Activated naive CD8-positive, alpha-beta T cell treated with anti-CD3 and anti-CD28 coated beads, Interleukin-2, amount 10 ng/mL, durations not matched to agents 7 days and 5 days (primary cell): ENCODE results near the gene PELO. TPM values are rescaled to one million over a fixed set of nuclear protein-coding genes. Genes with fewer than 3 reads are reported as not detected.
A peak's percentile ranks its signal among the peaks of the same experiment; 100 is the strongest.
"Not testable (repeated sequence)": the region's sequence is repeated elsewhere in the genome, so short reads cannot be mapped to it uniquely, and the experiment has no call there.

ENCODE experiments used
- ATAC-seq: fragments of 150-1000 bp; cut with Tn5 transposase; one replicate; pipeline ENCODE4 v1.10.0; 2021; ENCODE audit warnings: low read depth, moderate library complexity
- POLR2A ChIA-PET: fragments of 350-600 bp; sonication (Branson Sonifier 250); formaldehyde crosslinking; loops from one replicate; lab custom pipeline; 2021; ENCODE audit warnings: antibody characterized with exemption; lab: Charles Lee
- DNase-seq: peaks from one replicate; pipeline ENCODE4 v3.0.0; 2021
- H3K27ac Mint-ChIP-seq: one replicate; pipeline ENCODE4 v1.8.0; 2022; ENCODE audit warnings: mild to moderate bottlenecking, mixed read lengths
- H3K27me3 Mint-ChIP-seq: one replicate; pipeline ENCODE4 v1.8.0; 2022; ENCODE audit warnings: mild to moderate bottlenecking, moderate library complexity, mixed read lengths
- H3K36me3 Mint-ChIP-seq: one replicate; pipeline ENCODE4 v1.8.0; 2021; ENCODE audit warnings: mild to moderate bottlenecking, mixed read lengths
- H3K4me1 Mint-ChIP-seq: one replicate; pipeline ENCODE4 v1.8.0; 2021; ENCODE audit warnings: mixed read lengths
- H3K4me3 Mint-ChIP-seq: one replicate; pipeline ENCODE4 v1.8.0; 2022; ENCODE audit warnings: mild to moderate bottlenecking, moderate library complexity, mixed read lengths
- H3K9me3 Mint-ChIP-seq: one replicate; pipeline ENCODE4 v1.8.0; 2021; ENCODE audit warnings: mixed read lengths
- total RNA-seq, 2 experiments: library from RNA; stranded (reverse); gene quantifications; one replicate each; pipeline ENCODE4 v1.2.3, GENCODE V29; 2021

Gene PELO
- total RNA-seq, 2 experiments from 2014 or later = 24.0 to 24.2 TPM

GRCh38 chr5:52808316-52808901, 20.7 kb downstream of the PELO start:
- ATAC-seq (no peak), DNase-seq (no peak)
- Mint-ChIP-seq H3K9me3 (no peaks in the 10 kb centered on the region), H3K27me3 (no peaks in the 10 kb centered on the region), H3K4me1 (peaks cover 16% of the 10 kb centered on the region), H3K36me3 (peaks cover 15% of the 10 kb centered on the region), H3K4me3 (no peak overlapping the region), H3K27ac (no peak overlapping the region)
- POLR2A ChIA-PET = interaction anchor here (0.6 kb wide), 1 partner anchor 8 kb away, joined by 3 read pairs; no protein-coding TSS in a partner anchor

GRCh38 chr5:52809884-52810283, 22.2 kb downstream of the PELO start:
- peaks cover 8% of the 10 kb centered on the region for H3K36me3 Mint-ChIP-seq
- H3K27me3 Mint-ChIP-seq = no peaks in the 10 kb centered on the region
- POLR2A ChIA-PET = no interaction called here
- no peaks in the 10 kb centered on the region for H3K9me3 Mint-ChIP-seq
- no peak for DNase-seq
- peaks cover 7% of the 10 kb centered on the region for H3K4me1 Mint-ChIP-seq
- H3K4me3 Mint-ChIP-seq = no peak overlapping the region
- H3K27ac Mint-ChIP-seq = no peak overlapping the region
- ATAC-seq = no peak

- POLR2A ChIA-PET = no interaction called here
- H3K9me3 Mint-ChIP-seq = no peaks in the 10 kb centered on the region
- no peak overlapping the region for H3K27ac Mint-ChIP-seq
- peaks cover 4% of the 10 kb centered on the region for H3K4me1 Mint-ChIP-seq
- no peaks in the 10 kb centered on the region for H3K27me3 Mint-ChIP-seq
- H3K4me3 Mint-ChIP-seq = no peak overlapping the region
- no peak for ATAC-seq
- DNase-seq = no peak
- peaks cover 3% of the 10 kb centered on the region for H3K36me3 Mint-ChIP-seq
Measured at GRCh38 chr5:52810426-52810825, 22.7 kb downstream of the PELO start.

GRCh38 chr5:52811067-52811749, 23.5 kb downstream of the PELO start:
- H3K9me3 Mint-ChIP-seq = no peaks in the 10 kb centered on the region
- H3K27ac Mint-ChIP-seq = no peak overlapping the region
- POLR2A ChIA-PET = interaction anchor here (1.4 kb wide), 1 partner anchor 12 kb away, joined by 4 read pairs; no protein-coding TSS in a partner anchor
- H3K4me1 Mint-ChIP-seq = peaks cover 4% of the 10 kb centered on the region
- no peak overlapping the region for H3K4me3 Mint-ChIP-seq
- ATAC-seq (no peak), DNase-seq (no peak)
- H3K36me3 Mint-ChIP-seq = peaks cover 3% of the 10 kb centered on the region
- no peaks in the 10 kb centered on the region for H3K27me3 Mint-ChIP-seq

GRCh38 chr5:52814352-52815148, 26.8 kb downstream of the PELO start:
- Mint-ChIP-seq H3K27me3 (no peaks in the 10 kb centered on the region), H3K9me3 (no peaks in the 10 kb centered on the region), H3K4me3 (no peak overlapping the region), H3K4me1 (peaks cover 2% of the 10 kb centered on the region), H3K27ac (no peak overlapping the region), H3K36me3 (no peaks in the 10 kb centered on the region)
- POLR2A ChIA-PET = no interaction called here
- ATAC-seq (no peak), DNase-seq (no peak)

- no peak for ATAC-seq
- H3K36me3 Mint-ChIP-seq = no peaks in the 10 kb centered on the region
- H3K27ac Mint-ChIP-seq = no peak overlapping the region
- H3K4me1 Mint-ChIP-seq = peaks cover 2% of the 10 kb centered on the region
- H3K27me3 Mint-ChIP-seq = no peaks in the 10 kb centered on the region
- no peaks in the 10 kb centered on the region for H3K9me3 Mint-ChIP-seq
- H3K4me3 Mint-ChIP-seq = no peak overlapping the region
- POLR2A ChIA-PET = no interaction called here
- DNase-seq = no peak
Measured at GRCh38 chr5:52817818-52818217, 30.1 kb downstream of the PELO start.

- Mint-ChIP-seq H3K27me3 (no peaks in the 10 kb centered on the region), H3K4me1 (peaks cover 2% of the 10 kb centered on the region), H3K9me3 (no peaks in the 10 kb centered on the region), H3K4me3 (no peak overlapping the region), H3K27ac (no peak overlapping the region), H3K36me3 (no peaks in the 10 kb centered on the region)
- DNase-seq (no peak), ATAC-seq (no peak)
- POLR2A ChIA-PET = no interaction called here
Measured at GRCh38 chr5:52818360-52818759, 30.6 kb downstream of the PELO start.

- ATAC-seq, H3K27ac Mint-ChIP-seq, H3K9me3 Mint-ChIP-seq, DNase-seq, H3K27me3 Mint-ChIP-seq, H3K4me3 Mint-ChIP-seq, H3K36me3 Mint-ChIP-seq, H3K4me1 Mint-ChIP-seq, POLR2A ChIA-PET: not testable (repeated sequence)
Measured at GRCh38 chr5:52818807-52819206, 31.1 kb downstream of the PELO start.

GRCh38 chr5:52821901-52822300, 34.2 kb downstream of the PELO start:
- ATAC-seq = no peak
- H3K9me3 Mint-ChIP-seq = no peaks in the 10 kb centered on the region

GRCh38 chr5:52822437-52822836, 34.7 kb downstream of the PELO start:
- H3K36me3 Mint-ChIP-seq = peaks cover 2% of the 10 kb centered on the region
- POLR2A ChIA-PET = no interaction called here
- no peaks in the 10 kb centered on the region for H3K27me3 Mint-ChIP-seq
- H3K4me3 Mint-ChIP-seq = no peak overlapping the region
- no peak overlapping the region for H3K27ac Mint-ChIP-seq
- DNase-seq (no peak), ATAC-seq (no peak)
- peaks cover 8% of the 10 kb centered on the region for H3K4me1 Mint-ChIP-seq
- H3K9me3 Mint-ChIP-seq = peaks cover under 1% of the 10 kb centered on the region

More at GRCh38 chr5:52821901-52822300, 34.2 kb downstream of the PELO start:
- H3K36me3 Mint-ChIP-seq = no peaks in the 10 kb centered on the region
- no peaks in the 10 kb centered on the region for H3K27me3 Mint-ChIP-seq
- no peak overlapping the region for H3K27ac Mint-ChIP-seq
- POLR2A ChIA-PET = no interaction called here
- H3K4me3 Mint-ChIP-seq = no peak overlapping the region
- no peak for DNase-seq
- peaks cover 6% of the 10 kb centered on the region for H3K4me1 Mint-ChIP-seq

GRCh38 chr5:52824827-52825226, 37.1 kb downstream of the PELO start:
- DNase-seq = no peak
- H3K27me3 Mint-ChIP-seq = no peaks in the 10 kb centered on the region

GRCh38 chr5:52825826-52826225, 38.1 kb downstream of the PELO start:
- POLR2A ChIA-PET = interaction anchor here (0.6 kb wide), 1 partner anchor 120 kb away, joined by 4 read pairs; no protein-coding TSS in a partner anchor
- Mint-ChIP-seq H3K4me3 (no peak overlapping the region), H3K27ac (no peak overlapping the region), H3K27me3 (no peaks in the 10 kb centered on the region), H3K36me3 (peaks cover 4% of the 10 kb centered on the region), H3K9me3 (peaks cover 4% of the 10 kb centered on the region), H3K4me1 (peaks cover 9% of the 10 kb centered on the region)
- no peak for DNase-seq
- peak; percentile 22 for ATAC-seq

More at GRCh38 chr5:52824827-52825226, 37.1 kb downstream of the PELO start:
- peaks cover 4% of the 10 kb centered on the region for H3K36me3 Mint-ChIP-seq
- H3K4me1 Mint-ChIP-seq = peaks cover 9% of the 10 kb centered on the region
- no peak overlapping the region for H3K27ac Mint-ChIP-seq
- POLR2A ChIA-PET = interaction anchor here (0.6 kb wide), 1 partner anchor 231 kb away, joined by 3 read pairs; no protein-coding TSS in a partner anchor
- H3K4me3 Mint-ChIP-seq = no peak overlapping the region
- no peak for ATAC-seq
- H3K9me3 Mint-ChIP-seq = peaks cover 4% of the 10 kb centered on the region

- Mint-ChIP-seq H3K36me3 (peaks cover 4% of the 10 kb centered on the region), H3K9me3 (peaks cover 4% of the 10 kb centered on the region), H3K27me3 (no peaks in the 10 kb centered on the region), H3K4me1 (peaks cover 7% of the 10 kb centered on the region), H3K4me3 (no peak overlapping the region), H3K27ac (no peak overlapping the region)
- ATAC-seq = no peak
- POLR2A ChIA-PET = no interaction called here
- DNase-seq = no peak
Measured at GRCh38 chr5:52827815-52828214, 40.1 kb downstream of the PELO start.
